DOHH2 (cell line): ENCODE measurements around the gene SPTAN1.

Experiments used
- H3F3A ChIP-seq: fragments of 200-600 bp; sonication (generic), shearing (Covaris generic); 2 replicates; pipeline ENCODE4 v1.6.0; 2016; ENCODE audit warnings: antibody characterized with exemption, mild to moderate bottlenecking; ENCODE audit not compliant: control insufficient read depth, insufficient read depth
- H3K27ac ChIP-seq: fragments of 200-600 bp; sonication (generic); 2 replicates; pipeline ENCODE4 v1.5.1; 2014; ENCODE audit warnings: low read depth, mild to moderate bottlenecking, low read length, moderate library complexity
- H3K27me3 ChIP-seq: fragments of 200-600 bp; sonication (generic); 2 replicates; pipeline ENCODE4 v1.6.1; 2014; ENCODE audit warnings: mild to moderate bottlenecking, low read length, mixed read lengths; ENCODE audit not compliant: control insufficient read depth
- H3K36me3 ChIP-seq: fragments of 200-600 bp; sonication (generic); 2 replicates; pipeline ENCODE4 v1.6.1; 2014; ENCODE audit warnings: mild to moderate bottlenecking, low read length, moderate library complexity, mixed read lengths; ENCODE audit not compliant: control insufficient read depth
- H3K4me1 ChIP-seq: fragments of 200-600 bp; sonication (generic); 2 replicates; pipeline ENCODE4 v1.6.1; 2014; ENCODE audit warnings: mild to moderate bottlenecking, low read length, mixed read lengths; ENCODE audit not compliant: control insufficient read depth
- H3K4me2 ChIP-seq: fragments of 200-600 bp; sonication (generic); 2 replicates; pipeline ENCODE4 v1.6.0; 2014; ENCODE audit warnings: mild to moderate bottlenecking, low read length, moderate library complexity
- H3K4me3 ChIP-seq: fragments of 200-600 bp; sonication (generic); 2 replicates; pipeline ENCODE4 v1.5.1; 2014; ENCODE audit warnings: mild to moderate bottlenecking, low read length, mixed read lengths
- H3K79me2 ChIP-seq: fragments of 200-600 bp; sonication (generic); 2 replicates; pipeline ENCODE4 v1.6.1; 2014; ENCODE audit warnings: mild to moderate bottlenecking, low read length, mixed read lengths; ENCODE audit not compliant: control insufficient read depth
- H3K9me2 ChIP-seq: fragments of 200-600 bp; sonication (generic); replicated peaks from 2 replicates; pipeline ENCODE4 v1.6.1; 2014; ENCODE audit warnings: mild to moderate bottlenecking, low read length, mixed read lengths; ENCODE audit not compliant: control insufficient read depth
- H3K9me3 ChIP-seq: fragments of 200-600 bp; sonication (generic); 2 replicates; pipeline ENCODE4 v1.6.1; 2014; ENCODE audit warnings: antibody characterized with exemption, low read length, mixed read lengths; ENCODE audit not compliant: control insufficient read depth, insufficient read depth
- H4K20me1 ChIP-seq: fragments of 200-600 bp; sonication (generic); 2 replicates; pipeline ENCODE4 v1.6.0; 2014; ENCODE audit warnings: low read depth, mild to moderate bottlenecking, antibody characterized with exemption, low read length, moderate library complexity; ENCODE audit not compliant: control insufficient read depth, insufficient read depth
- EZH2phosphoT487 ChIP-seq: fragments of 200-600 bp; sonication (generic); IDR thresholded peaks from 2 replicates; pipeline ENCODE4 v1.6.1; 2017; ENCODE audit warnings: borderline replicate concordance, mild to moderate bottlenecking, antibody characterized with exemption, low read length, moderate library complexity, mixed read lengths
- TF ChIP-seq, protein P1 (sequence below): fragments of 200-600 bp; sonication (generic); IDR thresholded peaks from one replicate; pipeline ENCODE4 v1.5.1; 2014; ENCODE audit warnings: antibody characterized with exemption, mild to moderate bottlenecking, low read depth, low read length; ENCODE audit not compliant: poor library complexity, severe bottlenecking

SPTAN1 gene

DNA sequence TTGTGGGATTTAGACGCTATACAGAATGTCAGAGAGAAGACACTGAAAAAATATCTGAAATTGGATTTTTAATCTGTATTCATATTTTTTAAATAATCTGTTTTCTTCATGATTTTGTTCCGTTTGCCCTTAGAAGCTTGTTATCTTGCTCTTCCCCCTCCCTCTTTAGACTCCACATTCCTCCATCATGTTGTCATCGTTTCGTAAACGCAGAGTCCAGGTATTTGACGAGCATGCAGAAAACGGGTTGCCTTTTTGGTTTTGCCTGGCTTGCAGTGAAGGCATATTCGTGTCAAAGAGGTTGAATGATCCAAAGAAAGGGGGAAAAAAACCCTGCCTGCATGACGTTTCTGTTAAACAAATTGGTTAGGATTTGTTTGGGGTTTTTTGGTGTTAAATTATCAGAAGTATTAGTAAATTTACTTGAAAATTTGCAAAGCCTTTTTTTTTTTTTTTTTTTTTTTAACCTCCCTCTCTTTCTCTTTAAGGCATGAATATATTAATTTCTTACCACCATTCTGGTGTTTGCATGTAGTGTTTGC, 2.9 kb downstream of the SPTAN1 start:
- peaks cover 9% of the 10 kb centered on the region; the same call in 1 of the 2 replicates for H3F3A ChIP-seq
- no peaks in the 10 kb centered on the region for H3K9me3 ChIP-seq
- no peaks in the 10 kb centered on the region for H3K9me2 ChIP-seq
- no peaks in the 10 kb centered on the region for H3K27me3 ChIP-seq
- TF ChIP-seq, protein P1, sequence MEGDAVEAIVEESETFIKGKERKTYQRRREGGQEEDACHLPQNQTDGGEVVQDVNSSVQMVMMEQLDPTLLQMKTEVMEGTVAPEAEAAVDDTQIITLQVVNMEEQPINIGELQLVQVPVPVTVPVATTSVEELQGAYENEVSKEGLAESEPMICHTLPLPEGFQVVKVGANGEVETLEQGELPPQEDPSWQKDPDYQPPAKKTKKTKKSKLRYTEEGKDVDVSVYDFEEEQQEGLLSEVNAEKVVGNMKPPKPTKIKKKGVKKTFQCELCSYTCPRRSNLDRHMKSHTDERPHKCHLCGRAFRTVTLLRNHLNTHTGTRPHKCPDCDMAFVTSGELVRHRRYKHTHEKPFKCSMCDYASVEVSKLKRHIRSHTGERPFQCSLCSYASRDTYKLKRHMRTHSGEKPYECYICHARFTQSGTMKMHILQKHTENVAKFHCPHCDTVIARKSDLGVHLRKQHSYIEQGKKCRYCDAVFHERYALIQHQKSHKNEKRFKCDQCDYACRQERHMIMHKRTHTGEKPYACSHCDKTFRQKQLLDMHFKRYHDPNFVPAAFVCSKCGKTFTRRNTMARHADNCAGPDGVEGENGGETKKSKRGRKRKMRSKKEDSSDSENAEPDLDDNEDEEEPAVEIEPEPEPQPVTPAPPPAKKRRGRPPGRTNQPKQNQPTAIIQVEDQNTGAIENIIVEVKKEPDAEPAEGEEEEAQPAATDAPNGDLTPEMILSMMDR: no peak
- no peak for TF ChIP-seq EZH2phosphoT487
- H3K4me2 ChIP-seq: peak overlapping the region; percentile 92
- H4K20me1 ChIP-seq: peaks cover 15% of the 10 kb centered on the region; the same call in 1 of the 2 replicates
- peaks cover 17% of the 10 kb centered on the region for H3K36me3 ChIP-seq
- H3K4me1 ChIP-seq: peaks cover 65% of the 10 kb centered on the region
- peak overlapping the region; percentile 84; the same call in 1 of the 2 replicates for H3K4me3 ChIP-seq
- H3K27ac ChIP-seq: no peak overlapping the region
- peaks cover 75% of the 10 kb centered on the region for H3K79me2 ChIP-seq

DNA sequence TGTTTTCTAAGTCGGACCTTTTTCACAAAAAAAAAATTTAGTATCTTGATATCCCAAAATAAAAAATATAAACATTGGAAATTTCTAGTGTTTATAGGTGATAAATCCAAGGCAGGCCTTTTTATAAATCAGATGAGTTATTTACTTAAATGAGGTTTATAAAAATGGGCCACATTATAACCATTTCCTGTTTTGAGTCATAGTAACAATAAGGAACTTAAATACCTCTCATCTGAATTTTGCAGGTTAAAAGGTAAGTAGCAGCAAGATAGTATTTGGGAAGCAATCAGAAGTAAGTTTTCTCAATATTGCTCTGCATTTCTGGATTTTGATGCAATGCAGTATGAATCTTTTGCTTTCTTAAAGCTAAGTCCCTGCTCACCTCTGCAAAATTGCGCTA, 3.9 kb downstream of the SPTAN1 start:
- Histone ChIP-seq H3K9me2 (no peaks in the 10 kb centered on the region), H4K20me1 (peaks cover 15% of the 10 kb centered on the region; the same call in 1 of the 2 replicates), H3K27me3 (no peaks in the 10 kb centered on the region), H3K9me3 (no peaks in the 10 kb centered on the region), H3F3A (peaks cover 9% of the 10 kb centered on the region; the same call in 1 of the 2 replicates), H3K4me3 (no peak overlapping the region), H3K4me1 (peaks cover 62% of the 10 kb centered on the region), H3K27ac (no peak overlapping the region), H3K79me2 (peaks cover 83% of the 10 kb centered on the region), H3K4me2 (peak overlapping the region; percentile 92), H3K36me3 (peaks cover 17% of the 10 kb centered on the region)
- TF ChIP-seq, protein P1: no peak
- no peak for TF ChIP-seq EZH2phosphoT487

DNA sequence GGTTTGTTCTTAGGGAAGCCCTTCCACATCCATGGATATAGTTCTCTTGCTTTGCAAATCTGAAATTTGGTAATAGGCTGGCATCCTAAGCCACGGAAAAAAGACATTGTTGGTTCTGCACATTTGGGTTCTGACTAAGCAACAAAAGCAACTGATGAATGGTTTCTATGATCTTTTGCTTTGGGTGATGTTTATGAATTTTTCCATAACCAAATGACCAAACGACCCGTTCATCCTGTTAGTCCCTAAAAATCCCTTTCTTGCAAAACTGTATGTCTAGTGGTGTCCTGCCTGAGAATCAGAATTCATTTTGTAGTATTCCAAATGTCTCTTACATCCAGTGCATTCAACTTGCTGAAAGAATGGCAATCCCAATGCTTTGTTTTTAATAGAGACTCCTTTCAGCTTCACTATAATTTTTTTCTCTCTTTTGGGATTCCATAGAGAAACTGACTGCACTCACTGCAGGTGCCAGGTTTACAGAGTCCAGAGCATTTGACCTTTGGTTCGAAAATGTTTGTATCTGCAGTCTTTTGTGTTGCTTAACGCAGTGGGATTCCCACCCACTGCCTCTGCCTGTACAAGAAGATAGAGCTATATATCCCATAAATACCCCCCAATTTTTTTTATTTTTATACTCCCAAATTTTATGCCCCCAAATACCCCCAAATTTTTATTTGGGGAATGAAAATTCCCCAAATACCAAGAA, 4.7 kb downstream of the SPTAN1 start:
- Histone ChIP-seq H3K4me2 (peak overlapping the region; percentile 92; the same call in 1 of the 2 replicates), H3K9me2 (no peaks in the 10 kb centered on the region), H3K27ac (no peak overlapping the region), H4K20me1 (peaks cover 15% of the 10 kb centered on the region; the same call in 1 of the 2 replicates), H3K27me3 (no peaks in the 10 kb centered on the region), H3K4me1 (peaks cover 57% of the 10 kb centered on the region), H3K79me2 (peaks cover 88% of the 10 kb centered on the region), H3K9me3 (no peaks in the 10 kb centered on the region), H3K4me3 (no peak overlapping the region), H3K36me3 (peaks cover 17% of the 10 kb centered on the region), H3F3A (peaks cover 9% of the 10 kb centered on the region; the same call in 1 of the 2 replicates)
- no peak for TF ChIP-seq EZH2phosphoT487
- TF ChIP-seq, protein P1: no peak
